GM18502 (cell line): ENCODE measurements around the gene LGI2.
"Not testable (repeated sequence)": the region's sequence is repeated elsewhere in the genome, so short reads cannot be mapped to it uniquely, and the experiment has no call there.

ENCODE experiments used
- ATAC-seq: cut with Tn5 transposase; IDR thresholded peaks from one replicate; pipeline ENCODE4 v1.9.1; 2021; ENCODE audit warnings: mild to moderate bottlenecking; ENCODE audit not compliant: unreplicated experiment, poor library complexity

LGI2 gene

GRCh38 chr4:25030277-25031076, at the start of gene LGI2:
TSS of gene LGI2 (minus strand) at chr4:25030946. CDS start at chr4:25030693, 253 bp downstream.
- ATAC-seq, result no peak

- ATAC-seq, result no peak
These were observed 47.8 kb upstream of the LGI2 start for GRCh38 chr4:25078523-25078922.

GRCh38 chr4:25076625-25077398, 46.1 kb upstream of the LGI2 start:
- ATAC-seq, result no peak

GRCh38 chr4:25075851-25076250, 45.1 kb upstream of the LGI2 start:
- no peak for ATAC-seq

- ATAC-seq, result no peak
These were observed 44.4 kb upstream of the LGI2 start for GRCh38 chr4:25075129-25075528.

GRCh38 chr4:25070545-25070944, 39.8 kb upstream of the LGI2 start:
- no peak for ATAC-seq

- no peak for ATAC-seq
These were observed 38.3 kb upstream of the LGI2 start for GRCh38 chr4:25069014-25069413.

- no peak for ATAC-seq
These were observed 37.6 kb upstream of the LGI2 start for GRCh38 chr4:25068386-25068785.

- ATAC-seq, result no peak
These were observed 35.3 kb upstream of the LGI2 start for GRCh38 chr4:25065932-25066590.

- no peak for ATAC-seq
These were observed 34.7 kb upstream of the LGI2 start for GRCh38 chr4:25065431-25065858.

- not testable (repeated sequence) for ATAC-seq
These were observed 33.7 kb upstream of the LGI2 start for GRCh38 chr4:25064447-25064846.

- no peak for ATAC-seq
These were observed 32.4 kb upstream of the LGI2 start for GRCh38 chr4:25063116-25063515.

- ATAC-seq, result no peak
These were observed 31.4 kb upstream of the LGI2 start for GRCh38 chr4:25062098-25062497.

GRCh38 chr4:25061602-25062001, 30.9 kb upstream of the LGI2 start:
- no peak for ATAC-seq

GRCh38 chr4:25060963-25061340, 30.2 kb upstream of the LGI2 start:
- ATAC-seq, result no peak

GRCh38 chr4:25060241-25060962, 29.7 kb upstream of the LGI2 start:
- ATAC-seq, result no peak

GRCh38 chr4:25059791-25060190, 29.0 kb upstream of the LGI2 start:
- ATAC-seq, result no peak

- no peak for ATAC-seq
These were observed 28.1 kb upstream of the LGI2 start for GRCh38 chr4:25058796-25059195.

GRCh38 chr4:25057299-25057698, 26.6 kb upstream of the LGI2 start:
- ATAC-seq, result no peak

GRCh38 chr4:25052037-25052436, 21.3 kb upstream of the LGI2 start:
- not testable (repeated sequence) for ATAC-seq
